Small intestine (tissue), 7 donors: ENCODE data around the gene ZBTB24. TPM values are rescaled to one million over a fixed set of nuclear protein-coding genes. Genes with fewer than 3 reads are reported as not detected.

ENCODE experiments used
- DNase-seq, 2 donors: peaks; one replicate each; pipeline versions ENCODE4 v3.0.0 to v3.0.0-alpha.2; 2013
- FAIRE-seq: peaks from 2 replicates; lab custom pipeline; 2012; peaks lifted over from hg19 to GRCh38; lab: Jason Lieb, UNC
- H3K27ac ChIP-seq, 3 donors: one replicate each; pipeline ENCODE4 v1.5.1; 2013; ENCODE audit warnings: low read length in 2 of 3, mild to moderate bottlenecking in 2 of 3, control low read depth in 1 of 3, inconsistent platforms in 1 of 3, low read depth in 1 of 3, moderate library complexity in 1 of 3
- H3K27me3 ChIP-seq, 3 donors: one replicate each; pipeline ENCODE4 v1.6.1; 2013; ENCODE audit warnings: low read length in 3 of 3, inconsistent platforms in 1 of 3; ENCODE audit not compliant: control insufficient read depth in 3 of 3, insufficient read depth in 3 of 3
- H3K36me3 ChIP-seq, 3 donors: one replicate each; pipeline ENCODE4 v1.6.1; 2013; ENCODE audit warnings: low read length in 3 of 3, inconsistent platforms in 1 of 3, low read depth in 1 of 3, mild to moderate bottlenecking in 1 of 3, moderate library complexity in 1 of 3; ENCODE audit not compliant: control insufficient read depth in 3 of 3, insufficient read depth in 2 of 3
- H3K4me1 ChIP-seq, 3 donors: one replicate each; pipeline ENCODE4 v1.6.1; 2013; ENCODE audit warnings: low read length in 2 of 3, inconsistent platforms in 1 of 3, low read depth in 1 of 3, mild to moderate bottlenecking in 1 of 3, moderate library complexity in 1 of 3; ENCODE audit not compliant: control insufficient read depth in 3 of 3, insufficient read depth in 2 of 3
- H3K4me3 ChIP-seq, 3 donors: one replicate each; pipeline ENCODE4 v1.5.1; 2013; ENCODE audit warnings: low read length in 3 of 3, control low read depth in 1 of 3, inconsistent platforms in 1 of 3, low read depth in 1 of 3, mild to moderate bottlenecking in 1 of 3, moderate library complexity in 1 of 3
- H3K9me3 ChIP-seq, 2 donors: one replicate each; pipeline ENCODE4 v1.6.1; 2013; ENCODE audit warnings: low read depth in 1 of 2, low read length in 1 of 2; ENCODE audit not compliant: control insufficient read depth in 2 of 2, insufficient read depth in 1 of 2
- WGBS, 3 donors: extraction: QIAGEN DNeasy Blood & Tissue Kit; methylation state at CpG; one replicate each; pipeline ENCODE4 v1.1.7; 2013; 5-methylcytosine and 5-hydroxymethylcytosine counted together
- polyA plus RNA-seq, 4 donors: library from polyadenylated mRNA; stranded (reverse) in 3 of 4; unstranded in 1 of 4; fragments of 200-250 nt in 3 of 4; fragments of 120-200 nt in 1 of 4; gene quantifications; one replicate each; pipeline versions ENCODE4 v1.2.1 to v1.2.3, GENCODE V29; 2013
- donor health status: healthy with polysubstance abuse.
- donor health status: control.
- donor health status: control.
- donor health status: Bipolar disorder and iron deficiency.
- donor health status: healthy.

Gene ZBTB24
- polyA plus RNA-seq, 4 donors, result 1.8 to 12.6 (median 3.3) TPM

DNA sequence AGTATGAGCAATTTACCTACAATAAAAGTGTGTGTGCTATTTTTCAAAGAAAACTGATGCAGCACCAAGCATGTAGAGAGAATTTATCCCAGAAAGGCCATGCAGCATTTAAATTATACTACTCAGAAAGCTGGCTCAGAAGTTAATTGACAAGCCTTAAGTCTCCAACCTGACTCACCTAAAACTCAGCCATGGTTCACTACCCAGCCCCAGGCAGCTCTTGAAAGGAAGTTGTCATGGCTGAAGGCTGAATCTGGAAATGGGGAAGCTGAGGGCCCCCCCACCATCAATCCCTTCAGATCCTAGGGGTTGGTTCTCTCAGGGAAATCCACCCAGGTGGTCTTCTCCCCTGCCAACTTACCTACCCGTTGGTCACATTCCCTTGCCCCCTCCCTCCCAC is 62.3 kb downstream of the ZBTB24 start:
- FAIRE-seq (no peak), DNase-seq (no peak)
- Histone ChIP-seq H3K27me3 (no peaks in the 10 kb centered on the region), H3K4me3 (no peak overlapping the region), H3K4me1 (no peaks in the 10 kb centered on the region), H3K27ac (no peak overlapping the region), H3K9me3 (no peaks in the 10 kb centered on the region), H3K36me3 (peaks cover 0 to 8% (median 0%) of the 10 kb centered on the region in 3 donors)
- 55 to 62% (median 61%) methylated on average over 1 of the region's 1 CpG for WGBS, 3 donors

GRCh38 chr6:109417646-109418045 is 65.4 kb downstream of the ZBTB24 start:
- 84 to 90% (median 90%) methylated on average over 4 of the region's 4 CpGs for WGBS, 3 donors
- no peaks in the 10 kb centered on the region for H3K4me1 ChIP-seq
- no peak for FAIRE-seq
- H3K4me3 ChIP-seq, result no peak overlapping the region
- H3K27me3 ChIP-seq, result no peaks in the 10 kb centered on the region
- H3K27ac ChIP-seq, result no peak overlapping the region
- DNase-seq, result no peak
- peaks cover 0 to 4% (median 0%) of the 10 kb centered on the region in 3 donors for H3K36me3 ChIP-seq
- H3K9me3 ChIP-seq, result no peaks in the 10 kb centered on the region

Other genes with a start within 250 kb of the ZBTB24 start
- gene CD164, start 100.8 kb downstream of the ZBTB24 start, polyA plus RNA-seq, result 100 to 1,000 TPM; 151 to 737 (median 172) TPM
- 1 to 10 TPM in 1 of 4 donors, under 1 TPM in 2, not detected in 1; 0.22 to 4.8 (median 0.76) TPM for gene PPIL6, start 42.6 kb downstream of the ZBTB24 start, polyA plus RNA-seq
- 10 to 100 TPM; 14.3 to 19.5 (median 16.8) TPM for gene SMPD2, start 42.5 kb downstream of the ZBTB24 start, polyA plus RNA-seq
- 100 to 1,000 TPM in 3 of 4 donors, 10 to 100 TPM in 1; 48.0 to 316 (median 181) TPM for gene MICAL1, start 27.4 kb downstream of the ZBTB24 start, polyA plus RNA-seq
- gene AK9, start 208.0 kb upstream of the ZBTB24 start, polyA plus RNA-seq, result 1 to 10 TPM; 2.9 to 7.0 (median 4.3) TPM
- gene FIG4, start 208.1 kb upstream of the ZBTB24 start, polyA plus RNA-seq, result 10 to 100 TPM in 1 of 4 donors, 1 to 10 TPM in 3; 3.8 to 14.5 (median 6.3) TPM